ENCODE results near the gene CCDC191.
A peak's percentile ranks its signal among the peaks of the same experiment; 100 is the strongest.

The CCDC191 gene

GRCh38 chr3:114056130-114057010 is at the start of gene CCDC191, which contains the start of gene QTRT2:
Gene CCDC191 (minus strand): TSS chr3:114056526. CDS start chr3:114056466, 60 bp downstream.
Gene QTRT2 (plus strand): TSS chr3:114056737. CDS start chr3:114065258, 8,521 bp downstream.
- DNase-seq, result peak; percentile 99

GRCh38 chr3:114104414-114104813 is 48.1 kb upstream of the CCDC191 start:
- no peak for DNase-seq

- DNase-seq, result no peak
These were observed 47.5 kb upstream of the CCDC191 start for GRCh38 chr3:114103858-114104257.

GRCh38 chr3:114103181-114103580 is 46.9 kb upstream of the CCDC191 start:
- DNase-seq, result no peak

- DNase-seq, result no peak
These were observed 44.8 kb upstream of the CCDC191 start for GRCh38 chr3:114101101-114101500.

GRCh38 chr3:114095796-114096195 is 39.5 kb upstream of the CCDC191 start:
- no peak for DNase-seq

- no peak for DNase-seq
These were observed 37.3 kb upstream of the CCDC191 start for GRCh38 chr3:114093596-114093995.

- DNase-seq, result no peak
These were observed 36.7 kb upstream of the CCDC191 start for GRCh38 chr3:114093016-114093380.

GRCh38 chr3:114092151-114093015 is 36.1 kb upstream of the CCDC191 start:
- no peak for DNase-seq

GRCh38 chr3:114089675-114090074 is 33.3 kb upstream of the CCDC191 start:
- DNase-seq, result no peak

GRCh38 chr3:114086356-114086755 is 30.0 kb upstream of the CCDC191 start:
- DNase-seq, result no peak

- DNase-seq, result no peak
These were observed 26.8 kb upstream of the CCDC191 start for GRCh38 chr3:114083112-114083511.

GRCh38 chr3:114081037-114081436 is 24.7 kb upstream of the CCDC191 start:
- DNase-seq, result no peak

GRCh38 chr3:114080201-114080600 is 23.9 kb upstream of the CCDC191 start:
- no peak for DNase-seq

- DNase-seq, result no peak
These were observed 23.4 kb upstream of the CCDC191 start for GRCh38 chr3:114079761-114080160.

- no peak for DNase-seq
These were observed 21.8 kb upstream of the CCDC191 start for GRCh38 chr3:114078126-114078525.

GRCh38 chr3:114076711-114077110 is 20.4 kb upstream of the CCDC191 start:
- no peak for DNase-seq

GRCh38 chr3:114071786-114072185 is 15.5 kb upstream of the CCDC191 start:
- no peak for DNase-seq

GRCh38 chr3:114068336-114068735 is 12.0 kb upstream of the CCDC191 start:
- no peak for DNase-seq

GRCh38 chr3:114067804-114068203 is 11.5 kb upstream of the CCDC191 start:
- no peak for DNase-seq

- DNase-seq, result no peak
These were observed 4.8 kb upstream of the CCDC191 start for GRCh38 chr3:114060906-114061655.

- DNase-seq, result no peak
These were observed 2.3 kb upstream of the CCDC191 start for GRCh38 chr3:114058646-114059045.

- no peak for DNase-seq
These were observed 653 bp upstream of the CCDC191 start for GRCh38 chr3:114057011-114057347.

Data from CD4-positive, alpha-beta T cell treated with Interleukin-15 for 1 hour (primary cell).